Trophoblast cell (in vitro differentiated cells and primary cell): ENCODE measurements around the gene CD274.

Experiments
- DNase-seq, 2 donors: peaks; one replicate each; pipeline ENCODE4 v3.0.0-alpha.2; 2016
- H2AFZ ChIP-seq: 2 replicates; pipeline ENCODE4 v1.6.1; 2013; ENCODE audit warnings: low read length, moderate library complexity, mild to moderate bottlenecking; ENCODE audit not compliant: insufficient read depth, poor library complexity
- H2AK5ac ChIP-seq: 2 replicates; pipeline ENCODE4 v1.6.1; 2013; ENCODE audit warnings: mild to moderate bottlenecking, low read length
- H2BK120ac ChIP-seq: 2 replicates; pipeline ENCODE4 v1.6.1; 2013; ENCODE audit warnings: low read length, mild to moderate bottlenecking, moderate library complexity; ENCODE audit not compliant: insufficient read depth, poor library complexity
- H2BK12ac ChIP-seq: 2 replicates; pipeline ENCODE4 v1.6.1; 2013; ENCODE audit warnings: mild to moderate bottlenecking, low read length, moderate library complexity
- H2BK5ac ChIP-seq: 2 replicates; pipeline ENCODE4 v1.6.1; 2013; ENCODE audit warnings: low read length, low read depth, moderate library complexity, mild to moderate bottlenecking; ENCODE audit not compliant: poor library complexity
- H3K14ac ChIP-seq: 2 replicates; pipeline ENCODE4 v1.6.1; 2013; ENCODE audit warnings: mild to moderate bottlenecking, low read length
- H3K18ac ChIP-seq: 2 replicates; pipeline ENCODE4 v1.6.1; 2013; ENCODE audit warnings: mild to moderate bottlenecking, low read length
- H3K23ac ChIP-seq: 2 replicates; pipeline ENCODE4 v1.6.1; 2013; ENCODE audit warnings: low read length
- H3K27ac ChIP-seq: 2 replicates; pipeline ENCODE4 v1.5.1; 2013; ENCODE audit warnings: low read depth, mild to moderate bottlenecking, inconsistent platforms, low read length, moderate library complexity
- H3K27me3 ChIP-seq: 2 replicates; pipeline ENCODE4 v1.6.1; 2013; ENCODE audit warnings: inconsistent platforms, mild to moderate bottlenecking, low read length, moderate library complexity; ENCODE audit not compliant: insufficient read depth
- H3K36me3 ChIP-seq, 2 experiments: 1 replicate in 1 of 2; 2 replicates in 1 of 2; pipeline ENCODE4 v1.6.1; 2013; ENCODE audit warnings: low read length in 2 of 2, mild to moderate bottlenecking in 2 of 2, moderate library complexity in 1 of 2; ENCODE audit not compliant: insufficient read depth in 2 of 2, control insufficient read depth in 1 of 2
- H3K4ac ChIP-seq: 2 replicates; pipeline ENCODE4 v1.6.1; 2013; ENCODE audit warnings: low read depth, mild to moderate bottlenecking, low read length, moderate library complexity
- H3K4me1 ChIP-seq, 2 experiments: 1 replicate in 1 of 2; 2 replicates in 1 of 2; pipeline ENCODE4 v1.6.1; 2013; ENCODE audit warnings: low read length in 2 of 2, mild to moderate bottlenecking in 2 of 2, moderate library complexity in 1 of 2; ENCODE audit not compliant: insufficient read depth in 2 of 2, control insufficient read depth in 1 of 2
- H3K4me2 ChIP-seq: 2 replicates; pipeline ENCODE4 v1.6.1; 2013; ENCODE audit warnings: inconsistent platforms, mild to moderate bottlenecking, low read length, moderate library complexity
- H3K4me3 ChIP-seq: 2 replicates; pipeline ENCODE4 v1.5.1; 2013; ENCODE audit warnings: mild to moderate bottlenecking, low read depth, low read length, inconsistent platforms
- H3K79me1 ChIP-seq: one replicate; pipeline ENCODE4 v1.6.1; 2013; ENCODE audit warnings: low read length
- H3K79me2 ChIP-seq: 2 replicates; pipeline ENCODE4 v1.6.1; 2013; ENCODE audit warnings: low read length, mild to moderate bottlenecking; ENCODE audit not compliant: control insufficient read depth, insufficient read depth, poor library complexity
- H3K9ac ChIP-seq: 2 replicates; pipeline ENCODE4 v1.6.1; 2013; ENCODE audit warnings: mild to moderate bottlenecking, low read length
- H3K9me3 ChIP-seq: 2 replicates; pipeline ENCODE4 v1.6.1; 2013; ENCODE audit warnings: low read depth, mild to moderate bottlenecking, control low read depth, inconsistent platforms, low read length; ENCODE audit not compliant: insufficient read depth
- H4K12ac ChIP-seq: 2 replicates; pipeline ENCODE4 v1.6.1; 2013; ENCODE audit warnings: low read depth, mild to moderate bottlenecking, low read length, moderate library complexity
- H4K8ac ChIP-seq: 2 replicates; pipeline ENCODE4 v1.6.1; 2013; ENCODE audit warnings: low read depth, mild to moderate bottlenecking, low read length, moderate library complexity
- H4K91ac ChIP-seq: one replicate; pipeline ENCODE4 v1.6.1; 2013; ENCODE audit warnings: low read depth, mild to moderate bottlenecking, low read length, moderate library complexity
- WGBS: extraction: QIAGEN DNeasy Blood & Tissue Kit; methylation state at CpG from one replicate; pipeline ENCODE4 v1.1.7; 2013; ENCODE audit warnings: missing lambda C conversion rate; ENCODE audit not compliant: insufficient read length, insufficient coverage; ENCODE audit errors: extremely low coverage; 5-methylcytosine and 5-hydroxymethylcytosine counted together

CD274 gene

GRCh38 chr9:5438301-5439162 lies 11.8 kb upstream of the CD274 start:
- peaks cover 13 to 15% of the 10 kb centered on the region in 2 experiments for H3K36me3 ChIP-seq
- peak overlapping the region; percentile 48 for H3K4me2 ChIP-seq
- H2AK5ac ChIP-seq = peak overlapping the region; percentile 2
- peak overlapping the region; percentile 7 for H2AFZ ChIP-seq
- peak overlapping the region; percentile 16 for H3K14ac ChIP-seq
- H3K9me3 ChIP-seq = peaks cover 9% of the 10 kb centered on the region
- no peak overlapping the region for H4K12ac ChIP-seq
- peaks cover 2% of the 10 kb centered on the region for H3K79me2 ChIP-seq
- no peak overlapping the region for H3K9ac ChIP-seq
- H2BK5ac ChIP-seq = peak overlapping the region; percentile 37
- WGBS = no CpG with 5 or more reads among the region's 21 CpGs
- H3K27me3 ChIP-seq = no peaks in the 10 kb centered on the region
- peak overlapping the region; percentile 20 for H3K4ac ChIP-seq
- peak overlapping the region; percentile 73 for H4K8ac ChIP-seq
- DNase-seq = peak; percentile 91 to 95
- H3K79me1 ChIP-seq = peaks cover 16% of the 10 kb centered on the region
- peak overlapping the region; percentile 38 for H3K27ac ChIP-seq
- H2BK12ac ChIP-seq = peak overlapping the region; percentile 71
- no peak overlapping the region for H3K4me3 ChIP-seq
- peak overlapping the region; percentile 82 for H4K91ac ChIP-seq
- peak overlapping the region; percentile 84 for H2BK120ac ChIP-seq
- H3K18ac ChIP-seq = peak overlapping the region; percentile 37
- H3K23ac ChIP-seq = no peak overlapping the region
- H3K4me1 ChIP-seq = peaks cover 10 to 13% of the 10 kb centered on the region in 2 experiments

DNA sequence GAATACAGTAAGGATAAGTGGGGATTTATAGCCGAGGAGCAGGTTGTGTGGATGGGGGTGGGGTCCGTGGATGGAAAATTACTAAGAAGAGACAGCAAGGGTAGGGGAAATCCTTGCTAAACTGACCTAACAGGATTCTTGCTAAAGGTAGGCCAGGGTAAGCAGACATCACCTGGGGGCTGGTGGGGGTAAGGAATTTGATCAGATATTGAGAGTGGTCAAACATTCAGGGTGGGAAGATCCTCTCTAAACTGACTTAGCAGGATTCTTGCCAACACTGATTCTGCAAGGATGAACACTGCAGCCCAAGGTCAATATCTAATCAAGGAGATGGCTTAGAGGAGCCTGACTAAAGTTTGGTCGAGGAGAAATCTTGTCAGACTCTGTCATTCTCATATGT lies 9.9 kb upstream of the CD274 start:
- Histone ChIP-seq H3K4me1 (peaks cover 10 to 13% of the 10 kb centered on the region in 2 experiments), H3K4ac (no peak overlapping the region), H3K18ac (no peak overlapping the region), H4K8ac (no peak overlapping the region), H3K27me3 (no peaks in the 10 kb centered on the region), H3K27ac (peak overlapping the region; percentile 76), H4K91ac (no peak overlapping the region), H3K9ac (no peak overlapping the region), H2BK12ac (no peak overlapping the region), H3K36me3 (peaks cover 4 to 6% of the 10 kb centered on the region in 2 experiments), H3K14ac (no peak overlapping the region), H3K79me1 (peaks cover 16% of the 10 kb centered on the region), H3K9me3 (no peaks in the 10 kb centered on the region), H3K79me2 (peaks cover 2% of the 10 kb centered on the region), H2AK5ac (no peak overlapping the region), H2BK5ac (peak overlapping the region; percentile 9), H3K4me3 (no peak overlapping the region), H2AFZ (no peak overlapping the region), H2BK120ac (no peak overlapping the region), H3K4me2 (peak overlapping the region; percentile 29), H4K12ac (no peak overlapping the region), H3K23ac (no peak overlapping the region)
- peak; percentile 83 to 86 for DNase-seq
- no CpG with 5 or more reads among the region's 3 CpGs for WGBS

DNA sequence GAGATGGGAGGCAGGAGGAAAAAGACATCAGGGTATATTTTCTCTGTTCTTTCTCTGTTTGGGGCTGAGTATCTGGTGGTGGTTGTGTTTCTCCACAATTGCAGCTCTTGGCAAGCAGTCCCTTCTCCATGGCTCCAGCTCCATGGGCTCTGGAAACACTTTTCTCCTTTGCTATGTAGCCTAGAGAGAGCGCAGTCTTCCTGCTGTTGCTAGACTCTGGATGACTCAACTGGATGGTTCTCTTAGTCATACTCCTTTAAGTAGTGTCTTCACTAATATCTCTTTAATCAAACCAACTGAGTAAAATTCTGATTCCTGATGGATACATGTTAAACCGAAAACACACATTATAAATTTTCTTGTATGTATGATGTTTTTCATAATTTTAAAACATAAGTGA lies 9.3 kb upstream of the CD274 start:
- Histone ChIP-seq H4K12ac (no peak overlapping the region), H2BK120ac (peak overlapping the region; percentile 92), H3K4ac (no peak overlapping the region), H3K18ac (peak overlapping the region; percentile 38), H3K4me2 (no peak overlapping the region), H2BK5ac (peak overlapping the region; percentile 75), H4K8ac (peak overlapping the region; percentile 71), H3K14ac (peak overlapping the region; percentile 51), H4K91ac (peak overlapping the region; percentile 89), H3K23ac (no peak overlapping the region), H3K27ac (peak overlapping the region; percentile 76), H3K4me3 (no peak overlapping the region), H3K9me3 (no peaks in the 10 kb centered on the region), H3K79me1 (peaks cover 16% of the 10 kb centered on the region), H2BK12ac (peak overlapping the region; percentile 17), H3K36me3 (peaks cover 0 to under 1% of the 10 kb centered on the region in 2 experiments), H3K9ac (no peak overlapping the region), H3K4me1 (peaks cover 10 to 13% of the 10 kb centered on the region in 2 experiments), H3K27me3 (no peaks in the 10 kb centered on the region), H2AK5ac (peak overlapping the region; percentile 33), H2AFZ (no peak overlapping the region), H3K79me2 (peaks cover 2% of the 10 kb centered on the region)
- WGBS = no CpG with 5 or more reads among the region's 2 CpGs
- DNase-seq = peak; percentile 60 to 82

GRCh38 chr9:5442400-5443011 lies 7.8 kb upstream of the CD274 start:
- Histone ChIP-seq H3K4me3 (no peak overlapping the region), H3K9me3 (no peaks in the 10 kb centered on the region), H2BK12ac (no peak overlapping the region), H3K79me1 (peaks cover 13% of the 10 kb centered on the region), H2AFZ (no peak overlapping the region), H2BK120ac (no peak overlapping the region), H3K4me1 (peaks cover 10 to 11% of the 10 kb centered on the region in 2 experiments), H3K4me2 (no peak overlapping the region), H4K12ac (no peak overlapping the region), H4K91ac (no peak overlapping the region), H3K14ac (no peak overlapping the region), H3K9ac (no peak overlapping the region), H3K23ac (no peak overlapping the region), H2BK5ac (no peak overlapping the region), H3K4ac (no peak overlapping the region), H3K36me3 (no peaks in the 10 kb centered on the region), H3K27ac (no peak overlapping the region), H4K8ac (no peak overlapping the region), H3K27me3 (no peaks in the 10 kb centered on the region), H3K79me2 (peaks cover under 1% of the 10 kb centered on the region), H2AK5ac (no peak overlapping the region), H3K18ac (no peak overlapping the region)
- WGBS = no CpG with 5 or more reads among the region's 2 CpGs
- DNase-seq = peak; percentile 29 to 75
